ENCODE results near the gene SNCG.

SNCG gene

GRCh38 chr10:86954681-86955500 is 3.5 kb upstream of the SNCG start:
- no peak overlapping the region for H3K14ac ChIP-seq (ENCODE audit: low read length)
- H3K27me3 ChIP-seq (ENCODE audit: control insufficient read depth in 3 of 3, insufficient read depth in 3 of 3, low read depth in 1 of 3, low read length in 3 of 3), result no peaks in the 10 kb centered on the region
- no peak overlapping the region for H2BK120ac ChIP-seq (ENCODE audit: low read depth, low read length)
- H3K4me2 ChIP-seq (ENCODE audit: insufficient read depth, low read length, poor library complexity, severe bottlenecking), result no peak overlapping the region
- no peak overlapping the region for H2BK5ac ChIP-seq (ENCODE audit: low read length)
- peaks cover 8 to 10% of the 10 kb centered on the region in 2 donors for H3K9me3 ChIP-seq (replicated peaks in 1 of 2; ENCODE audit: control insufficient read depth in 2 of 2, insufficient read depth in 1 of 2, low read depth in 1 of 2, low read length in 2 of 2)
- H3K23ac ChIP-seq (ENCODE audit: low read depth, low read length, poor library complexity), result no peak overlapping the region
- peak overlapping the region; percentile 70 for H3K4ac ChIP-seq (ENCODE audit: low read length)
- H2BK12ac ChIP-seq (ENCODE audit: low read length), result no peak overlapping the region
- H3K4me1 ChIP-seq (ENCODE audit: control insufficient read depth in 2 of 2, insufficient read depth in 1 of 2, low read depth in 1 of 2, low read length in 2 of 2), result peaks cover 42 to 54% of the 10 kb centered on the region in 2 donors
- H4K8ac ChIP-seq (ENCODE audit: low read depth, low read length), result no peak overlapping the region
- no peak overlapping the region for H3K27ac ChIP-seq (replicated peaks; ENCODE audit: low read length)
- DNase-seq (ENCODE audit: low spot score), result no peak
- peak overlapping the region; percentile 83 for H2AFZ ChIP-seq (ENCODE audit: low read length)
- peak overlapping the region; percentile 1 for H4K91ac ChIP-seq (ENCODE audit: low read depth, low read length, poor library complexity)
- H3K18ac ChIP-seq (ENCODE audit: low read length), result peak overlapping the region; percentile 82
- H3K36me3 ChIP-seq (replicated peaks in 1 of 2; ENCODE audit: control insufficient read depth in 2 of 2, insufficient read depth in 2 of 2, low read length in 2 of 2), result no peaks in the 10 kb centered on the region
- no peaks in the 10 kb centered on the region for H3K79me1 ChIP-seq (ENCODE audit: low read depth, low read length)
- peak overlapping the region; percentile 74 for H2AK5ac ChIP-seq (ENCODE audit: low read depth, low read length)
- peak overlapping the region; percentile 47 for H2BK15ac ChIP-seq (ENCODE audit: low read length)
- no peak overlapping the region for H3K9ac ChIP-seq (ENCODE audit: low read depth, low read length, poor library complexity)
- no CpG with 5 or more reads among the region's 13 CpGs for WGBS, 2 donors (ENCODE audit: extremely low coverage in 2 of 2, insufficient read length in 2 of 2, insufficient replicate concordance in 1 of 2)
- peak overlapping the region in 1 of 2 donors; percentile 16 for H3K4me3 ChIP-seq (ENCODE audit: low read length in 2 of 2)

GRCh38 chr10:86955501-86956194 is 2.8 kb upstream of the SNCG start:
- Histone ChIP-seq H2BK15ac (ENCODE audit: low read length) (peak overlapping the region; percentile 34), H3K18ac (ENCODE audit: low read length) (peak overlapping the region; percentile 82), H2BK12ac (ENCODE audit: low read length) (no peak overlapping the region), H3K4me3 (ENCODE audit: low read length in 2 of 2) (no peak overlapping the region), H2BK120ac (ENCODE audit: low read depth, low read length) (peak overlapping the region; percentile 93), H3K79me1 (ENCODE audit: low read depth, low read length) (no peaks in the 10 kb centered on the region), H3K27ac (replicated peaks; ENCODE audit: low read length) (no peak overlapping the region), H3K9me3 (replicated peaks in 1 of 2; ENCODE audit: control insufficient read depth in 2 of 2, insufficient read depth in 1 of 2, low read depth in 1 of 2, low read length in 2 of 2) (peaks cover 8 to 10% of the 10 kb centered on the region in 2 donors), H2AK5ac (ENCODE audit: low read depth, low read length) (peak overlapping the region; percentile 92), H4K91ac (ENCODE audit: low read depth, low read length, poor library complexity) (peak overlapping the region; percentile 1), H3K27me3 (ENCODE audit: control insufficient read depth in 3 of 3, insufficient read depth in 3 of 3, low read depth in 1 of 3, low read length in 3 of 3) (no peaks in the 10 kb centered on the region), H3K23ac (ENCODE audit: low read depth, low read length, poor library complexity) (peak overlapping the region; percentile 0), H3K4me1 (ENCODE audit: control insufficient read depth in 2 of 2, insufficient read depth in 1 of 2, low read depth in 1 of 2, low read length in 2 of 2) (peaks cover 46 to 54% of the 10 kb centered on the region in 2 donors), H2AFZ (ENCODE audit: low read length) (peak overlapping the region; percentile 83), H3K4ac (ENCODE audit: low read length) (peak overlapping the region; percentile 70), H3K9ac (ENCODE audit: low read depth, low read length, poor library complexity) (no peak overlapping the region), H4K8ac (ENCODE audit: low read depth, low read length) (peak overlapping the region; percentile 50), H2BK5ac (ENCODE audit: low read length) (no peak overlapping the region), H3K4me2 (ENCODE audit: insufficient read depth, low read length, poor library complexity, severe bottlenecking) (no peak overlapping the region), H3K14ac (ENCODE audit: low read length) (peak overlapping the region; percentile 44), H3K36me3 (replicated peaks in 1 of 2; ENCODE audit: control insufficient read depth in 2 of 2, insufficient read depth in 2 of 2, low read length in 2 of 2) (no peaks in the 10 kb centered on the region)
- no peak for DNase-seq (ENCODE audit: low spot score)
- WGBS, 2 donors (ENCODE audit: extremely low coverage in 2 of 2, insufficient read length in 2 of 2, insufficient replicate concordance in 1 of 2), result no CpG with 5 or more reads among the region's 16 CpGs

- no peak overlapping the region for H4K91ac ChIP-seq (ENCODE audit: low read depth, low read length, poor library complexity)
- H3K4me1 ChIP-seq (ENCODE audit: control insufficient read depth in 2 of 2, insufficient read depth in 1 of 2, low read depth in 1 of 2, low read length in 2 of 2), result peaks cover 46 to 54% of the 10 kb centered on the region in 2 donors
- peak overlapping the region; percentile 92 for H2AK5ac ChIP-seq (ENCODE audit: low read depth, low read length)
- no peak overlapping the region for H3K4me2 ChIP-seq (ENCODE audit: insufficient read depth, low read length, poor library complexity, severe bottlenecking)
- no peak overlapping the region for H3K27ac ChIP-seq (replicated peaks; ENCODE audit: low read length)
- H2BK15ac ChIP-seq (ENCODE audit: low read length), result peak overlapping the region; percentile 34
- H2BK12ac ChIP-seq (ENCODE audit: low read length), result peak overlapping the region; percentile 86
- no peak overlapping the region for H3K4ac ChIP-seq (ENCODE audit: low read length)
- H2AFZ ChIP-seq (ENCODE audit: low read length), result no peak overlapping the region
- H3K4me3 ChIP-seq (ENCODE audit: low read length in 2 of 2), result no peak overlapping the region
- H4K8ac ChIP-seq (ENCODE audit: low read depth, low read length), result peak overlapping the region; percentile 1
- H3K9me3 ChIP-seq (replicated peaks in 1 of 2; ENCODE audit: control insufficient read depth in 2 of 2, insufficient read depth in 1 of 2, low read depth in 1 of 2, low read length in 2 of 2), result peaks cover 8 to 10% of the 10 kb centered on the region in 2 donors
- H3K23ac ChIP-seq (ENCODE audit: low read depth, low read length, poor library complexity), result peak overlapping the region; percentile 67
- H3K9ac ChIP-seq (ENCODE audit: low read depth, low read length, poor library complexity), result no peak overlapping the region
- peak overlapping the region; percentile 44 for H2BK5ac ChIP-seq (ENCODE audit: low read length)
- H3K36me3 ChIP-seq (replicated peaks in 1 of 2; ENCODE audit: control insufficient read depth in 2 of 2, insufficient read depth in 2 of 2, low read length in 2 of 2), result no peaks in the 10 kb centered on the region
- no CpG with 5 or more reads among the region's 7 CpGs for WGBS, 2 donors (ENCODE audit: extremely low coverage in 2 of 2, insufficient read length in 2 of 2, insufficient replicate concordance in 1 of 2)
- H3K18ac ChIP-seq (ENCODE audit: low read length), result peak overlapping the region; percentile 70
- H3K14ac ChIP-seq (ENCODE audit: low read length), result peak overlapping the region; percentile 87
- H3K79me1 ChIP-seq (ENCODE audit: low read depth, low read length), result no peaks in the 10 kb centered on the region
- H2BK120ac ChIP-seq (ENCODE audit: low read depth, low read length), result peak overlapping the region; percentile 93
- no peaks in the 10 kb centered on the region for H3K27me3 ChIP-seq (ENCODE audit: control insufficient read depth in 3 of 3, insufficient read depth in 3 of 3, low read depth in 1 of 3, low read length in 3 of 3)
- DNase-seq (ENCODE audit: low spot score), result no peak
Measured at GRCh38 chr10:86956195-86956847, 2.1 kb upstream of the SNCG start.

Measured in neuronal stem cell (in vitro differentiated cells).